Fibroblast of skin of scalp (primary cell): ENCODE results near the gene CYS1.
"Not testable (repeated sequence)": the region's sequence is repeated elsewhere in the genome, so short reads cannot be mapped to it uniquely, and the experiment has no call there.

Experiments used
- DNase-seq: peaks from one replicate; pipeline ENCODE4 v3.0.0-alpha.2; 2013

The CYS1 gene

GRCh38 chr2:10011606-10012325 is 68.4 kb downstream of the CYS1 start:
- DNase-seq: not testable (repeated sequence)

GRCh38 chr2:10010861-10011605 is 69.2 kb downstream of the CYS1 start:
- DNase-seq: not testable (repeated sequence)

GRCh38 chr2:10009811-10010781 is 70.1 kb downstream of the CYS1 start:
- DNase-seq: peak; percentile 14

GRCh38 chr2:10009271-10009810 is 70.9 kb downstream of the CYS1 start:
- DNase-seq: no peak

- DNase-seq: no peak
Observed at GRCh38 chr2:10008809-10009176, 71.4 kb downstream of the CYS1 start.

- DNase-seq: peak; percentile 69
Observed at GRCh38 chr2:10007921-10008808, 72.0 kb downstream of the CYS1 start.

GRCh38 chr2:10007435-10007834 is 72.8 kb downstream of the CYS1 start:
- DNase-seq: peak; percentile 27
